Measurements from ENCODE around the gene SOCS7.

DNA sequence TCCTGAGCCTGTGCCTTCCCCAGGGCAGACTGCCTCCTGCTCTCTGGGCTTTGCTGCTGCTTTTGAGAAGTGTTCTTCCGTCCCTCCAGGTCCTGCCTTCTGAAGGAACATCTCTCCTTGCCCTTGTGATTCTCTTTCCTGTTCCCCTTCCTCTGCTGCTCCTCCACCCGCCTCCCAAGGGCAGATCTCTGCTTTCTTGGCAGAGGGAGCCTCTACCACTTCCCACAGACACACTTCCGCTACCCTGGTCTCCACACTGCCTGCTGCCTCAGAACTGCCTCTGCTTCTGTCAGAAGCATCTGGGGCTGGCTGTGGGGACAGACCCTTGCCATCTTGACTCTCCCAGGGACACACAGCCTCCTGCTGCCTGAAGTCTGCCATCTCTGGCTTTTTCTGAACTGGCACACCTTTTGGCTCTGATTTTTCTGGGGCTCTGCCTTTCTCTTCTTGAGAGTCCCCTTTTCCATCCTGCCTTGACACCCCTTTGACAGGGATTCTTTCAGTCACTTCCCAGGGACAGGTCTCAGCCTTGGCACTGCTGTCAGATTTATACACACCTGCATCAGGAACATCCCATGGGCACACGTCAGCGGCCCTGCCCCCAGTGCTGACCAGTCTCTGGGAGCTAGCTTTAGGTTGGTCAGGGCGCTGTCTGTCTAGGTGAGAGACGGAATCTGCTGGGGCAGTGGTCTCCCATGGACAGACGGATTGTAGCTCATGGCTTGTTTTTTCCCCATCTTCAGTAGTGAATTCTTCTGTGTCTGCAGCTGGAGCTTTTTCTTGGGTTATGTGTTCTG is 24.4 kb upstream of the SOCS7 start:
- TF ChIP-seq, protein P1, sequence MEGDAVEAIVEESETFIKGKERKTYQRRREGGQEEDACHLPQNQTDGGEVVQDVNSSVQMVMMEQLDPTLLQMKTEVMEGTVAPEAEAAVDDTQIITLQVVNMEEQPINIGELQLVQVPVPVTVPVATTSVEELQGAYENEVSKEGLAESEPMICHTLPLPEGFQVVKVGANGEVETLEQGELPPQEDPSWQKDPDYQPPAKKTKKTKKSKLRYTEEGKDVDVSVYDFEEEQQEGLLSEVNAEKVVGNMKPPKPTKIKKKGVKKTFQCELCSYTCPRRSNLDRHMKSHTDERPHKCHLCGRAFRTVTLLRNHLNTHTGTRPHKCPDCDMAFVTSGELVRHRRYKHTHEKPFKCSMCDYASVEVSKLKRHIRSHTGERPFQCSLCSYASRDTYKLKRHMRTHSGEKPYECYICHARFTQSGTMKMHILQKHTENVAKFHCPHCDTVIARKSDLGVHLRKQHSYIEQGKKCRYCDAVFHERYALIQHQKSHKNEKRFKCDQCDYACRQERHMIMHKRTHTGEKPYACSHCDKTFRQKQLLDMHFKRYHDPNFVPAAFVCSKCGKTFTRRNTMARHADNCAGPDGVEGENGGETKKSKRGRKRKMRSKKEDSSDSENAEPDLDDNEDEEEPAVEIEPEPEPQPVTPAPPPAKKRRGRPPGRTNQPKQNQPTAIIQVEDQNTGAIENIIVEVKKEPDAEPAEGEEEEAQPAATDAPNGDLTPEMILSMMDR (optimal IDR thresholded peaks at IDR 0.05 in 1 of 3, IDR thresholded peaks at IDR 0.05 in 1 of 3, conservative IDR thresholded peaks at IDR 0.05 in 1 of 3; ENCODE audit: extremely low read depth in 1 of 3, insufficient read depth in 2 of 3, low read length in 3 of 3) = no peak
- no peak for TF ChIP-seq EZH2 (IDR thresholded peaks at IDR 0.05; ENCODE audit: low read length)

Measured in keratinocyte (primary cell).